Effector memory CD4-positive, alpha-beta T cell (primary cell): Measurements from ENCODE around the gene PDE4D.

Experiments
- DNase-seq, 3 donors: peaks; one replicate each; pipeline ENCODE4 v3.0.0-alpha.2; 2020
- H3K27ac ChIP-seq: 2 replicates; pipeline ENCODE4 v1.7.0; 2013; ENCODE audit warnings: mild to moderate bottlenecking, low read length, moderate library complexity; ENCODE audit not compliant: insufficient read depth, poor library complexity, severe bottlenecking
- H3K27me3 ChIP-seq: replicated peaks from 2 replicates; pipeline ENCODE4 v1.7.0; 2013; ENCODE audit warnings: mild to moderate bottlenecking, low read length; ENCODE audit not compliant: insufficient read depth, control insufficient read depth, poor library complexity, severe bottlenecking
- H3K36me3 ChIP-seq: 2 replicates; pipeline ENCODE4 v1.7.0; 2013; ENCODE audit warnings: mild to moderate bottlenecking, low read length, moderate library complexity; ENCODE audit not compliant: control insufficient read depth, insufficient read depth
- H3K4me1 ChIP-seq: 2 replicates; pipeline ENCODE4 v1.7.0; 2013; ENCODE audit warnings: low read length, mild to moderate bottlenecking; ENCODE audit not compliant: control insufficient read depth, insufficient read depth, poor library complexity, severe bottlenecking
- H3K4me3 ChIP-seq: 2 replicates; pipeline ENCODE4 v1.7.0; 2013; ENCODE audit warnings: low read length, low read depth, mild to moderate bottlenecking; ENCODE audit not compliant: insufficient read depth, poor library complexity, severe bottlenecking
- H3K9me3 ChIP-seq: 2 replicates; pipeline ENCODE4 v1.7.0; 2013; ENCODE audit warnings: mild to moderate bottlenecking, low read length, moderate library complexity; ENCODE audit not compliant: control insufficient read depth

Gene PDE4D

GRCh38 chr5:59732806-59733205, 160.7 kb downstream of the PDE4D start:
- DNase-seq, result no peak
- H3K27ac ChIP-seq, result no peak overlapping the region
- H3K9me3 ChIP-seq, result no peaks in the 10 kb centered on the region
- no peak overlapping the region for H3K4me3 ChIP-seq
- H3K4me1 ChIP-seq, result no peaks in the 10 kb centered on the region
- no peaks in the 10 kb centered on the region for H3K36me3 ChIP-seq
- no peaks in the 10 kb centered on the region for H3K27me3 ChIP-seq

GRCh38 chr5:59732301-59732700, 161.2 kb downstream of the PDE4D start:
- Histone ChIP-seq H3K4me3 (no peak overlapping the region), H3K27ac (no peak overlapping the region), H3K9me3 (no peaks in the 10 kb centered on the region), H3K27me3 (no peaks in the 10 kb centered on the region), H3K4me1 (no peaks in the 10 kb centered on the region), H3K36me3 (no peaks in the 10 kb centered on the region)
- no peak for DNase-seq

GRCh38 chr5:59731809-59732208, 161.7 kb downstream of the PDE4D start:
- no peak overlapping the region for H3K27ac ChIP-seq
- no peak overlapping the region for H3K4me3 ChIP-seq
- H3K4me1 ChIP-seq, result no peaks in the 10 kb centered on the region
- H3K27me3 ChIP-seq, result no peaks in the 10 kb centered on the region
- DNase-seq, result no peak
- H3K9me3 ChIP-seq, result no peaks in the 10 kb centered on the region
- no peaks in the 10 kb centered on the region for H3K36me3 ChIP-seq

- Histone ChIP-seq H3K4me1 (no peaks in the 10 kb centered on the region), H3K27me3 (no peaks in the 10 kb centered on the region), H3K4me3 (no peak overlapping the region), H3K27ac (no peak overlapping the region), H3K36me3 (no peaks in the 10 kb centered on the region), H3K9me3 (no peaks in the 10 kb centered on the region)
- no peak for DNase-seq
Observed at GRCh38 chr5:59729820-59730219, 163.7 kb downstream of the PDE4D start.

- H3K4me3 ChIP-seq, result no peak overlapping the region
- H3K36me3 ChIP-seq, result no peaks in the 10 kb centered on the region
- H3K27ac ChIP-seq, result no peak overlapping the region
- no peaks in the 10 kb centered on the region for H3K4me1 ChIP-seq
- H3K9me3 ChIP-seq, result no peaks in the 10 kb centered on the region
- H3K27me3 ChIP-seq, result no peaks in the 10 kb centered on the region
- DNase-seq, result no peak
Observed at GRCh38 chr5:59729357-59729756, 164.2 kb downstream of the PDE4D start.

GRCh38 chr5:59728356-59728755, 165.2 kb downstream of the PDE4D start:
- no peak for DNase-seq
- Histone ChIP-seq H3K27ac (no peak overlapping the region), H3K4me1 (no peaks in the 10 kb centered on the region), H3K36me3 (no peaks in the 10 kb centered on the region), H3K9me3 (no peaks in the 10 kb centered on the region), H3K27me3 (no peaks in the 10 kb centered on the region), H3K4me3 (no peak overlapping the region)

- Histone ChIP-seq H3K27ac (no peak overlapping the region), H3K27me3 (no peaks in the 10 kb centered on the region), H3K9me3 (no peaks in the 10 kb centered on the region), H3K4me1 (no peaks in the 10 kb centered on the region), H3K4me3 (no peak overlapping the region), H3K36me3 (no peaks in the 10 kb centered on the region)
- no peak for DNase-seq
Observed at GRCh38 chr5:59727186-59727585, 166.3 kb downstream of the PDE4D start.

- Histone ChIP-seq H3K27me3 (no peaks in the 10 kb centered on the region), H3K4me3 (no peak overlapping the region), H3K4me1 (no peaks in the 10 kb centered on the region), H3K36me3 (no peaks in the 10 kb centered on the region), H3K27ac (no peak overlapping the region), H3K9me3 (no peaks in the 10 kb centered on the region)
- DNase-seq, result no peak
Observed at GRCh38 chr5:59725392-59725767, 168.1 kb downstream of the PDE4D start.

GRCh38 chr5:59724482-59725391, 168.8 kb downstream of the PDE4D start:
- DNase-seq, result no peak

GRCh38 chr5:59722874-59723273, 170.7 kb downstream of the PDE4D start:
- H3K36me3 ChIP-seq, result no peaks in the 10 kb centered on the region
- H3K4me1 ChIP-seq, result no peaks in the 10 kb centered on the region
- no peak overlapping the region for H3K4me3 ChIP-seq
- no peak for DNase-seq
- H3K27me3 ChIP-seq, result no peaks in the 10 kb centered on the region
- H3K27ac ChIP-seq, result no peak overlapping the region
- no peaks in the 10 kb centered on the region for H3K9me3 ChIP-seq

More at GRCh38 chr5:59724482-59725391, 168.8 kb downstream of the PDE4D start:
- no peaks in the 10 kb centered on the region for H3K27me3 ChIP-seq
- H3K4me3 ChIP-seq, result no peak overlapping the region
- no peaks in the 10 kb centered on the region for H3K9me3 ChIP-seq
- no peaks in the 10 kb centered on the region for H3K36me3 ChIP-seq
- H3K4me1 ChIP-seq, result no peaks in the 10 kb centered on the region
- H3K27ac ChIP-seq, result no peak overlapping the region
